OCI-LY3 (cell line): ENCODE measurements around the gene SH3PXD2A.

Source experiments
- EZH2phosphoT487 ChIP-seq: fragments of 200-600 bp; shearing (Covaris generic); IDR thresholded peaks from 2 replicates; pipeline ENCODE4 v1.6.1; 2018; ENCODE audit warnings: antibody characterized with exemption, mixed run types, low read depth
- TF ChIP-seq, protein P1 (sequence below): fragments of 200-600, 300-600 bp; sonication (generic); IDR thresholded peaks from 2 replicates; pipeline ENCODE4 v1.5.1; 2014; ENCODE audit warnings: antibody characterized with exemption, low read length, low read depth

- TF ChIP-seq, protein P1, sequence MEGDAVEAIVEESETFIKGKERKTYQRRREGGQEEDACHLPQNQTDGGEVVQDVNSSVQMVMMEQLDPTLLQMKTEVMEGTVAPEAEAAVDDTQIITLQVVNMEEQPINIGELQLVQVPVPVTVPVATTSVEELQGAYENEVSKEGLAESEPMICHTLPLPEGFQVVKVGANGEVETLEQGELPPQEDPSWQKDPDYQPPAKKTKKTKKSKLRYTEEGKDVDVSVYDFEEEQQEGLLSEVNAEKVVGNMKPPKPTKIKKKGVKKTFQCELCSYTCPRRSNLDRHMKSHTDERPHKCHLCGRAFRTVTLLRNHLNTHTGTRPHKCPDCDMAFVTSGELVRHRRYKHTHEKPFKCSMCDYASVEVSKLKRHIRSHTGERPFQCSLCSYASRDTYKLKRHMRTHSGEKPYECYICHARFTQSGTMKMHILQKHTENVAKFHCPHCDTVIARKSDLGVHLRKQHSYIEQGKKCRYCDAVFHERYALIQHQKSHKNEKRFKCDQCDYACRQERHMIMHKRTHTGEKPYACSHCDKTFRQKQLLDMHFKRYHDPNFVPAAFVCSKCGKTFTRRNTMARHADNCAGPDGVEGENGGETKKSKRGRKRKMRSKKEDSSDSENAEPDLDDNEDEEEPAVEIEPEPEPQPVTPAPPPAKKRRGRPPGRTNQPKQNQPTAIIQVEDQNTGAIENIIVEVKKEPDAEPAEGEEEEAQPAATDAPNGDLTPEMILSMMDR: no peak
- no peak for TF ChIP-seq EZH2phosphoT487
Observed at GRCh38 chr10:103550229-103550628, 305.1 kb downstream of the SH3PXD2A start.
